Measurements from ENCODE around the gene SND1.

SND1 gene

DNA sequence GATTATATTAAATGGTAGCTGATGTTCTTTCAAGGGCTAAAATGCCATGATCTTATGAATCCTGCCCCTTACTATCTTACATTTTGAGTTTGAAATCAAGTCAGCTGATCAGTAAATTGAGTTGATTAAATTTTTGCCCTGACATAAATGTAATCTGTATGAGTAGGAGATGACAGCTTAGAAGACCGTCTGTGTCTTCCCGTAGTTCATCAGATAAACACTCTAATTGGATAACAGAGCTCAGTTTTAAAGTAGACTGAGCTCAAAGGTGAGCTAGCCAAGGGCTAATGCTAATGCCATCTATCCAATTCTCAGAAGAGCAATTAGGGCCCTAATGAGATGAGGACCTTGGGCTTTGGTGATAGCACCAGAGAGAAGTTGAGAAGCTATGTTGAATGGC is 296.3 kb downstream of the SND1 start:
- no peaks in the 10 kb centered on the region for H3F3A ChIP-seq (ENCODE audit: insufficient read depth)
- no peaks in the 10 kb centered on the region; the same call in 1 of the 2 replicates for H3K36me3 ChIP-seq (ENCODE audit: low read length)
- TF ChIP-seq EZH2phosphoT487 (conservative IDR thresholded peaks at IDR 0.05; ENCODE audit: low read length): no peak
- TF ChIP-seq, protein P1, sequence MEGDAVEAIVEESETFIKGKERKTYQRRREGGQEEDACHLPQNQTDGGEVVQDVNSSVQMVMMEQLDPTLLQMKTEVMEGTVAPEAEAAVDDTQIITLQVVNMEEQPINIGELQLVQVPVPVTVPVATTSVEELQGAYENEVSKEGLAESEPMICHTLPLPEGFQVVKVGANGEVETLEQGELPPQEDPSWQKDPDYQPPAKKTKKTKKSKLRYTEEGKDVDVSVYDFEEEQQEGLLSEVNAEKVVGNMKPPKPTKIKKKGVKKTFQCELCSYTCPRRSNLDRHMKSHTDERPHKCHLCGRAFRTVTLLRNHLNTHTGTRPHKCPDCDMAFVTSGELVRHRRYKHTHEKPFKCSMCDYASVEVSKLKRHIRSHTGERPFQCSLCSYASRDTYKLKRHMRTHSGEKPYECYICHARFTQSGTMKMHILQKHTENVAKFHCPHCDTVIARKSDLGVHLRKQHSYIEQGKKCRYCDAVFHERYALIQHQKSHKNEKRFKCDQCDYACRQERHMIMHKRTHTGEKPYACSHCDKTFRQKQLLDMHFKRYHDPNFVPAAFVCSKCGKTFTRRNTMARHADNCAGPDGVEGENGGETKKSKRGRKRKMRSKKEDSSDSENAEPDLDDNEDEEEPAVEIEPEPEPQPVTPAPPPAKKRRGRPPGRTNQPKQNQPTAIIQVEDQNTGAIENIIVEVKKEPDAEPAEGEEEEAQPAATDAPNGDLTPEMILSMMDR (IDR thresholded peaks at IDR 0.05; ENCODE audit: insufficient read depth, low read length, poor library complexity, severe bottlenecking): no peak
- no peak overlapping the region for H3K4me3 ChIP-seq (ENCODE audit: insufficient read depth, low read length, poor library complexity, severe bottlenecking)
- no peaks in the 10 kb centered on the region for H4K20me1 ChIP-seq (ENCODE audit: low read depth, low read length)
- H3K4me2 ChIP-seq (ENCODE audit: low read depth, low read length, poor library complexity, severe bottlenecking): no peak overlapping the region
- H3K27me3 ChIP-seq (ENCODE audit: low read length): no peaks in the 10 kb centered on the region
- H2AFZ ChIP-seq (ENCODE audit: low read depth, low read length, severe bottlenecking): no peak overlapping the region
- H3K79me2 ChIP-seq (ENCODE audit: insufficient read depth, low read length): no peaks in the 10 kb centered on the region
- H3K27ac ChIP-seq (ENCODE audit: low read depth, low read length): no peak overlapping the region
- no peaks in the 10 kb centered on the region for H3K9me2 ChIP-seq (replicated peaks; ENCODE audit: insufficient read depth, low read length)
- H3K9ac ChIP-seq (ENCODE audit: low read length): no peak overlapping the region
- H3K9me3 ChIP-seq (ENCODE audit: insufficient read depth, low read length): no peaks in the 10 kb centered on the region

DNA sequence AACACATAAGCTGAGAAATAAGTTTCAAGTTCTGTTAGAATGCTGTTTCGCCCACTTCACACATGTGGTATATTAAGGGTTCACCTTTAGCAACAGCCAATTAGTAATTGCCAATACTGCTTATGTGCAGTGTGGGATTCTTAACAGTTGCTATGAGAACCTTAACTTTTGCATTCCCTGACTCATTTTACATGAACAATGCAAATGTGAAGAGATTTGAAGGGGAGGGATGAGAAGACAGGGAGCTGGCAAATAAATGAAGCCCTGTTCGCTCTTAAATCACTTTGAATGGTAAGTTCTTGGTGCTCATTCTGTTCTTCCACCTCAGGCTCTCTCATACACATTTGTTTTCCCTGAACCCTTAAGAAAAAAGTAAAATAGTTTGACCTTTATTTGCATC is 296.9 kb downstream of the SND1 start:
- Histone ChIP-seq H3K9me3 (ENCODE audit: insufficient read depth, low read length) (no peaks in the 10 kb centered on the region), H2AFZ (ENCODE audit: low read depth, low read length, severe bottlenecking) (no peak overlapping the region), H3K27me3 (ENCODE audit: low read length) (no peaks in the 10 kb centered on the region), H3K9ac (ENCODE audit: low read length) (no peak overlapping the region), H3K4me3 (ENCODE audit: insufficient read depth, low read length, poor library complexity, severe bottlenecking) (no peak overlapping the region), H3F3A (ENCODE audit: insufficient read depth) (no peaks in the 10 kb centered on the region), H3K4me2 (ENCODE audit: low read depth, low read length, poor library complexity, severe bottlenecking) (no peak overlapping the region), H4K20me1 (ENCODE audit: low read depth, low read length) (no peaks in the 10 kb centered on the region), H3K36me3 (ENCODE audit: low read length) (no peaks in the 10 kb centered on the region; the same call in 1 of the 2 replicates), H3K27ac (ENCODE audit: low read depth, low read length) (no peak overlapping the region), H3K79me2 (ENCODE audit: insufficient read depth, low read length) (no peaks in the 10 kb centered on the region), H3K9me2 (replicated peaks; ENCODE audit: insufficient read depth, low read length) (no peaks in the 10 kb centered on the region)
- TF ChIP-seq EZH2phosphoT487 (conservative IDR thresholded peaks at IDR 0.05; ENCODE audit: low read length): no peak
- TF ChIP-seq, protein P1 (IDR thresholded peaks at IDR 0.05; ENCODE audit: insufficient read depth, low read length, poor library complexity, severe bottlenecking): no peak

DNA sequence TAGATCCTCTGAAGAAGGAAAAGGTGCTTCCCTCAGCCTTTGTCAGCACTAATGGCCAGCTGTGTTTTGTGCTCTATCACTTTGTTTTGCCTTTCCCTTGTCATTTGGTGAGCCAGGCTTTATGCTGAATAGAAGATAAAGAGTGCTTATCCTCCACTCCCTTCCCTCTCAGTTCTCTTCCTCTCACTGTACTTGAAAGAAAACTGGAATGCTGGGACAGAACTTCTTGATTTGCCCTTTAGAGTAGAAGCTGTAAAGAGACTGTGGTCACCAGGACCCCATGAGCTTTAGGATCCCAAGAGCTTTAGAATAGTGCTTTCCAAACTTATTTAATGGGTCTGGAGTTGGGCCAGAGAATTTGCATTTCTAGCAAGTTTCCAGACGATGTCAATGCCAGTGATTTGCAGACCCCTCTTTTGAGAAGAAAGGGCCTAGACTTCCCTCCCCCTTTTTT is 297.8 kb downstream of the SND1 start:
- Histone ChIP-seq H3K36me3 (ENCODE audit: low read length) (no peaks in the 10 kb centered on the region; the same call in 1 of the 2 replicates), H3F3A (ENCODE audit: insufficient read depth) (no peaks in the 10 kb centered on the region), H3K27me3 (ENCODE audit: low read length) (no peaks in the 10 kb centered on the region), H3K4me3 (ENCODE audit: insufficient read depth, low read length, poor library complexity, severe bottlenecking) (no peak overlapping the region), H2AFZ (ENCODE audit: low read depth, low read length, severe bottlenecking) (no peak overlapping the region), H3K9me2 (replicated peaks; ENCODE audit: insufficient read depth, low read length) (no peaks in the 10 kb centered on the region), H3K27ac (ENCODE audit: low read depth, low read length) (no peak overlapping the region), H3K4me2 (ENCODE audit: low read depth, low read length, poor library complexity, severe bottlenecking) (no peak overlapping the region), H3K79me2 (ENCODE audit: insufficient read depth, low read length) (no peaks in the 10 kb centered on the region), H4K20me1 (ENCODE audit: low read depth, low read length) (no peaks in the 10 kb centered on the region), H3K9ac (ENCODE audit: low read length) (no peak overlapping the region), H3K9me3 (ENCODE audit: insufficient read depth, low read length) (no peaks in the 10 kb centered on the region)
- no peak for TF ChIP-seq EZH2phosphoT487 (conservative IDR thresholded peaks at IDR 0.05; ENCODE audit: low read length)
- TF ChIP-seq, protein P1 (IDR thresholded peaks at IDR 0.05; ENCODE audit: insufficient read depth, low read length, poor library complexity, severe bottlenecking): no peak

All from SU-DHL-6 (cell line).